WI38 (cell line): ENCODE measurements around the gene FGF23.

Experiments used
- H3K4me3 ChIP-seq: 2 replicates; pipeline ENCODE4 v1.5.1; 2011; ENCODE audit warnings: low read depth, mild to moderate bottlenecking, control low read depth, low read length
- TF ChIP-seq, protein P1 (sequence below): IDR thresholded peaks from 2 replicates; pipeline ENCODE4 v1.5.1; 2012; ENCODE audit warnings: low read depth, mild to moderate bottlenecking, control low read depth, low read length

FGF23 gene

DNA sequence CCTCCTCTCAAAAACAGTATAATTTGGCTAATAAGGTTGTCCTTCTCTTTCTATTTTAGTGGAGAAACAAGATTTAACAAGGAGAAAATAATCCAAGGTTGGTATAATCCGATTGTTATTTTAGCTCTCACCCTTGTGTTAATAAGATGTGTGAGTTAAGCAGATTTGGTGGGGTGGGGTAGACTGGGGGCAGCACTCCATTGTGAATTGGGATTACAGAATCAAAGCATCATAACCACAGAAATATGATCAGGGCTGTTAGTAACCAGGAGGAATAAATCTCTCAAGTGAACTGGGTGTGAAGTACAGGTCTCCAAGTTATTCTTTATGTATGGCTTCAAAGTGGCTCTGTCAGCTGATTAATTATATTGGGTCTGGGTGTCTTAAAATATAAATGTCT, 48.3 kb downstream of the FGF23 start:
- TF ChIP-seq, protein P1, sequence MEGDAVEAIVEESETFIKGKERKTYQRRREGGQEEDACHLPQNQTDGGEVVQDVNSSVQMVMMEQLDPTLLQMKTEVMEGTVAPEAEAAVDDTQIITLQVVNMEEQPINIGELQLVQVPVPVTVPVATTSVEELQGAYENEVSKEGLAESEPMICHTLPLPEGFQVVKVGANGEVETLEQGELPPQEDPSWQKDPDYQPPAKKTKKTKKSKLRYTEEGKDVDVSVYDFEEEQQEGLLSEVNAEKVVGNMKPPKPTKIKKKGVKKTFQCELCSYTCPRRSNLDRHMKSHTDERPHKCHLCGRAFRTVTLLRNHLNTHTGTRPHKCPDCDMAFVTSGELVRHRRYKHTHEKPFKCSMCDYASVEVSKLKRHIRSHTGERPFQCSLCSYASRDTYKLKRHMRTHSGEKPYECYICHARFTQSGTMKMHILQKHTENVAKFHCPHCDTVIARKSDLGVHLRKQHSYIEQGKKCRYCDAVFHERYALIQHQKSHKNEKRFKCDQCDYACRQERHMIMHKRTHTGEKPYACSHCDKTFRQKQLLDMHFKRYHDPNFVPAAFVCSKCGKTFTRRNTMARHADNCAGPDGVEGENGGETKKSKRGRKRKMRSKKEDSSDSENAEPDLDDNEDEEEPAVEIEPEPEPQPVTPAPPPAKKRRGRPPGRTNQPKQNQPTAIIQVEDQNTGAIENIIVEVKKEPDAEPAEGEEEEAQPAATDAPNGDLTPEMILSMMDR = no peak
- H3K4me3 ChIP-seq = no peak overlapping the region

GRCh38 chr12:4330203-4330602, 49.3 kb downstream of the FGF23 start:
- H3K4me3 ChIP-seq = no peak overlapping the region
- TF ChIP-seq, protein P1 = no peak

GRCh38 chr12:4327293-4327692, 52.2 kb downstream of the FGF23 start:
- TF ChIP-seq, protein P1 = no peak
- H3K4me3 ChIP-seq = no peak overlapping the region

DNA sequence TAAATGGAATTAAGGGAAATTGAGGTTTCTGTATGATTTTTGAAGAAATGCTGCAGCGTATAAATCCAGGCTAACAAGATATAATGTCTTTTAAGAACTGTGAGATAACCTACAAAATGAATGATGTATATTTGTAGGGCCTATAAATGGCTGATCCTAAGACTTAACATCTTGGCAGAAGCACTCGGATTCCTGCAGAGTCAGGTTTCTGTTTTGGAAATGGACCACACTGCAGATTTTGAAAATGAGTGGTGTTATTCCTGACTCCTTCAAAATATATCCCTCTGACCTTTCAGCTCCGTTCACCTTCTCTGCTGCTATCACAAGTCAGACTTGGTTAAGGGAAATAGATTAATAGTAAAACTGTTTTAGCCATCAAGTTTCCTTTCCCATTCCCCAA, 53.5 kb downstream of the FGF23 start:
- TF ChIP-seq, protein P1 = no peak
- no peak overlapping the region for H3K4me3 ChIP-seq

DNA sequence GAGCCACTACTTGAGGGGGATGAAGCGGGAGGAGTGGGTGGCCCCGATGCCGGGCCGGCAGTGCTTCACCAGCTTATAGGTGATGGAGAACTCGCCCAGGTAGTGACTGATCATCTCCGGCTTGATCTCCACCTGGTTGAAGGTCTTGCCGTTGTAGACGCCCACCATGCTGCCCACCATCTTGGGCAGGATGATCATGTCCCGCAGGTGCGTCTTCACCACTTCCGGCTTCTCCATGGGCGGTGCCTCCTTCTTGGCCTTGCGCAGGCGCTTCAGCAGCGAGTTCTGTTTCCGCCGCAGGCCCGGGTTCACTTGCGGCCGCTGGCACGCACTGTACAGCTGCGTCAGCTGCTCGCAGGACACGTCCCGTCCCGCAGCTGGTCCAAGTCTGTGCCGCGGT, 55.1 kb downstream of the FGF23 start:
- no peak overlapping the region for H3K4me3 ChIP-seq
- TF ChIP-seq, protein P1 = no peak

DNA sequence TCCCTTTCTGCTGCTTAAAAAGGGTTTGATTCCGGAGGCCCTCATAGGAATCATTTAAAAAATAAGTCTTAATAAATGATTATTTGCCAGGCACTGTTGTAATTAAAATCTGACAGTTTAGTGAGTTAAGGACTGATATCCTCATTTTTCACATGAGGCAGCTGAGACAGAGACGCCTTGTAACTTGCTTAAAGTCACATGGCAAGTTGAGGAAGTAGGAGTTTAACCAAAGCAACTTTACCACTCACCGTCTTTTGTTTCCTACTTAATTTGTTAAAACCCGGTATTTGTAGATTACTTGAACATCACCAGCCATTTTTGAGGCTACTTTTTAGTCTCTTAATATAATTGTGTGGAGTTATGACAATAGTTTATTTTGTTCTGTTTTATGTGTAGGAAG, 56.1 kb downstream of the FGF23 start:
- H3K4me3 ChIP-seq = no peak overlapping the region

DNA sequence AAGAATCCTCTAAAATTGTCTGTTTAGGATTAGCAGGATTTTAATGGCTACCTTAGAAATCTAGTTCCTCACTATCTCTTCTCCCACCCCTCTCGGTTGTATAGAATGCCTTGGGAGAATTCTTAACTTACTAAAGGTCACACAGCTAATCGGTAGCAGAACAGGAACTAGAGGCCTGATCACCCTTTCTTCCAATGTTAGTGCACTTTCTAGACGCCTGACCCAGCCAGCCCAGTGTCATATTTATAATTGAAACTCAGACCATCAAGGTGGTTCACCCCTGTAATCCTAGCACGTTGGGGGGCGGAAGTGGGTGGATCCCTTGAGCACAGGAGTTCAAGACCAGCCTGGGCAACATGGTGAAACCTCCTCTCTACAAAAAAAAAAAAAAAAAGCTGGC, 56.8 kb downstream of the FGF23 start:
- peak overlapping the region; percentile 97; the same call in 1 of the 2 replicates for H3K4me3 ChIP-seq
- TF ChIP-seq, protein P1 = no peak

More for the DNA sequence above, 56.1 kb downstream of the FGF23 start:
- TF ChIP-seq, protein P1 = no peak
